GM19395 (cell line): ENCODE results near the gene SVIL.
"Not testable (repeated sequence)": the region's sequence is repeated elsewhere in the genome, so short reads cannot be mapped to it uniquely, and the experiment has no call there.

Experiments
- ATAC-seq: cut with Tn5 transposase; IDR thresholded peaks from one replicate; pipeline ENCODE4 v1.9.1; 2021; ENCODE audit warnings: mild to moderate bottlenecking, moderate library complexity; ENCODE audit not compliant: unreplicated experiment

SVIL gene

DNA sequence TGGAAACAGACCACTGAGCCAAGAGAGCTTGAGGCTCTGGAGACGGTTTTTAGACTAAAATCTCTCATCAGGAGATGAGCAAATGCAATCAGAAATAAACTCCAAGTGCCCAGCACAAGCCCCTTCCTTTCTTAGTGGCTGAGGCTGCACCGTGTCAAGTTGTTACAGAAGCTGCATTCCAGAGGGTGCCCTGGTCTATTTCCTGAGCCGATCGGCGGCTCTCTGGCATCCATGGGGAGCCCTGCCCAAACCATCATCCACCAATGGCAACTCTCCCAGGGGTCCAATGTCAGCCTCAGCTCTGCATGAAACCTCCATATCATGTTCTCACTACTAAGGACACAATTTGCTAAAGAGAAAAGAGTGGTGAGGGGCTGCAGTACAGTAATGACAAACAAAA lies 89.6 kb downstream of the SVIL start:
- ATAC-seq, result no peak

DNA sequence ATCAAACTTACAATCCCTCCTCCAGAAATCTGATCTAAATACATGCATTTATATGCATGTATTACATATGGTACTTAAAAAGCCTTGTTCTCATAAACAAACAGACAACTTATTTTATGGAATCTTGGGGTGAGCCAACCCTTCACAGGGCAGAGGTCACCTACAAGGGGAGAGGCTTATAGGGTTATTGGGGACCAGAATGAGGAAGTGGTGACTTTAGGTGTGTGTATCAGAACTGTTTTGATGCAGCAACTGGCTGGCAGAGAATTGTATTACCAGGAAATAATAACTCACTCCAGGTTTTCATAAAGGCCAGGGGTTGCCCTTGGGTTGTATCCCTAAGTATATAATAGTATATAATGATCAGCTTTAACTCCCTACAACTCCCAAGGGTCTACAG lies 91.1 kb downstream of the SVIL start:
- no peak for ATAC-seq

DNA sequence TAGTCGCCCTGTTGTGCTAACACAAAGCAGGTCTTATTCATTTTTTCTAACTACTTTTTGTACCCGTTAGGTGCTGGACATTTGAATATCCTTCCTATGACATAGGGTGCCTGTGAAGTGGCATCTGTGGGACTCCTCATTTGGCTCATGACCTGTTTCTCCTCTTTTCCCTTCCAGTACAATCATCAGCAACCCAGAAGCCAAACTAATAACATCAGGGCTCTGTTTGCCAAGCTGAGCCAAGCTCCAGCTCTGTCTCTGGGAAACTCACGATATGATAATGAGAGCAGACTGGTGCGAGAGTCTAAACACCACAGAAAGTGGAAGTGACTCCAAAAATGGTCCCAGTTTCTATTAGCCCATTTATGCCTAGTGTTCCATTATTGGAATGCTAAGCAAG lies 92.0 kb downstream of the SVIL start:
- ATAC-seq, result no peak

DNA sequence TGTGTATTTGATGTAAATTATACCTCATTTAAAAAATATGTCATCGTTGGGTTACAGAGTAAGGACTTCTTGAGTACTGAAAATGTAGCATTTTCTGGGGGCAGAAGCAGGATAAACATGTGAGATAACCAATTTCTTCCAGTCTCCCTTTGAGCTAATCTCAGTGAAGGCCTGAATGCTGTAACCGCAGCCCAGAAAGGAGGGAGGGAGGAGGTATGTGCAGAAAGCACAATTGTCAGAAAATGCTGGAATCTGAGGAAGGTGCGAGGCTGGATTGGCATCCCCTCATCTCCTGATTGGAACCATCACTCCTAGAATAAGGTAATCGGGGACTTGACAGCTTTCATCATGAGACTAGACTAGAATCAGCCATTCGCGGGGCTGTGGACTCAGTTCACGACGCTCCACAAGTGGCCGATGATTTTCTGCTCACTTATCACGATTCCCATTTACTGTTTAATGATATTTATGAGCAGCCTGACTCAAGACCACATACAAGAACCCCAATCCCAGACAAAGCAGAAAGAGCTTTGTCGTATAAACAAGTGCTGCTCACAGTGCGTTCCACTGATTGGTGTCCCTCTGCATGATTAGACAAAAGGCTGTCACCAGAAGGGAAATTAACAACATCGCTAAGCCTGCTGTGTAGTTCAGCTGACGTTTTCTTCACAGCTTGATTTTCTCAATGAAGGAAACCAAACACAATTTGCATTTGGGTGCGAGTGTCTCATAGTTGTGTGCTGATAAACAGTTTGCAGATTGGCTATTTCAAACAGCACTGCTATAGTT lies 93.2 kb downstream of the SVIL start:
- no peak for ATAC-seq

DNA sequence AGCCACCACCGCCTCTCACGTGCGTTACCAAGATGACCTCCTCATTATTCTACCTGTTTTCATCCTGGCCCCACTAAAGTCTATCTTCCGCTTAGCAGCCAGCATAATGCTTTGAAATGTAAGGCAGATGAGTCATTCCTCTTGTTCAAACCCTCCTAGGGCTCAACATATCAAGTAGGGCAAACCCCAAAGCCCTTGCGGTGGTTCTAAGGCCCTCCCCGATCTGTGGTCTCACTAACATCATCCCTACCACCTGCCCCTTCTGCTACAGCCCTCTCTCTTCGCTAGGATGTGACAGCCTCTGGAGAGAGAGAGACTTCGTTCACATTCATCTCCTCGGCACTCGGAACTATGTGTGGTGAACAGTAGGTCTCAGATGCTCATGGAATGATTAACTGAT lies 94.8 kb downstream of the SVIL start:
- ATAC-seq, result no peak

DNA sequence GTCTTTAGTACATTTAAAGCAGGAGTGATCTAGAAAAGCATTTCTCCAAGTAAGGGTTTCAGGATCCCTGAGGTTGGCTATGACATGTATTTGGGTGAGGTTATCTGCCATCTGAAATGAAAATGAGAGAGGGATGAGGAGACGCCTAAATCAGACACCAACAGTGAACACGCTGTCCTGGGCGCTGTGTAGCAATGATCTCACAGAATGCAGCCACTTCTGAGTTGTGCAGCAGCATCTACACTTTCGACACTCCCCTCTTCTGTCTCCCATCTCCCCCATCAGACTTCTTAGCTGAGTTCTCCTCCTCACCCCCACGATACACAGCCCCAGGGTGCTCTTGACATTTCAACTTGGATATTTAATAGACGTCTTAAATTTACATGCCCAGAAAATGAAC lies 95.4 kb downstream of the SVIL start:
- ATAC-seq, result no peak

DNA sequence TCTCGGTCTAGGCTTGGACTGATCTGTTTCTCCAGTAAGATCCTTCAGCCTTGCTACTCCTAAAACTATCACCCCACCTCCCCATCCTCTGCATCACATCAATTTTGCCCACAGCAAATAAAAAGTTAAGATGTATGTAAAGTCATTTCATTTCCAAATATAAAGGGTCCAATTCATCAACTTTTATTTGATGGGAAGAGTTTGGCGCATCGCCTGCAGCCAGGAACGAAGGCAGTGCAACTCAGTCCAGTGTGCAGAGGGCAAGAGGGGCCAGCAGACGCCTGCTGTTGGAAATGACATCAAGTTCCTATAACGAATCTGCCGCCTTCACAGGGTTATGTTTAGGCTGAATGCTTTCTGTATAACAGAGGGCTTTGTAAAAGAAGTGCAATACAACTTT lies 97.0 kb downstream of the SVIL start:
- ATAC-seq, result no peak

DNA sequence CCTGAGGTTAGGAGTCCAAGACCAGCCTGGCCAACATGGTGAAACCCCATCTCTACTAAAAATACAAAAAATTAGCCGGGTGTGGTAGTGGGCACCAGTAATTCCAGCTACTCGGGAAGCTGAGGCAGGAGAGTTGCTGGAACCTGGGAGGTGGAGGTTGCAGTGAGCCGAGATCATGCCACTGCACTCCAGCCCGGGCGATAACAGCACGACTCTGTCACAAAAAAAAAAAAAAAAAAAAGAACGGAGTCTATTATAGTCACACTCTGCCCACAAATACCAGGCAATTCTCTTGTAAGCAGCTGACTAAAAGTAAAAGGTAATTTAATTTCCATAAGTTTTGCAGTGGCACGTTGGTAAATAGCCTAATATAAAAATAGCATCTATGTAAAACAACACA lies 98.1 kb downstream of the SVIL start:
- ATAC-seq, result not testable (repeated sequence)

DNA sequence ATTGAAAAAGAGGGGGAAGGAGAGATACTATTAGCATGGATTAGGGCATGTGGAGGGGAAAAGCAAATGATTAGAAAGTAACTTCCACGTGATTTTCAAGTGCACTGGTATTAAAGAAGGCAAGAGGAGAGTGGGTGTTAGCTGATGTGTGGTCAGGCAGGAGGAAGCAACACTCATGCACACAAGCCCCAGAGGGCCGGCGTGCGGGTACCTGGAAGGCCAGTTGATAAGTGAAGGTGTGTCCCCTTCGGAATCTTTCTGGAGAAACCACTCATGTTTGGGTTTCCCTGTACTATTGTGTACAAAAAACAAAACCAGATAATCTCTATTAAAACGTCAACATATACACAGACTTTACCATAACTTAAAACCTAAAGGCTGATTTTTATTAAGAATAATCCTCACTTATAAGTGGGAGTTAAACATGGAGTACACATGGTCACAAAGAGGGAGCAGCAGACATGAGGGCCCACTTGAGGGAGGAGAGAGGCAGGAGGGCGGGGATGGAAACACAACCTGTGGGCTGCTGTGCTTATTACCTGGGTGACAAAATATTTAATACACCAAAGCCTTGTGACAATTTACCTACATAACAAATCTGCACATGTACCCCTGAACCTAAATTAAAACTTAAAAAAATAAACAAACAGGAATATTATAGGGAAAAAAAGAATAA lies 98.9 kb downstream of the SVIL start:
- no peak for ATAC-seq

DNA sequence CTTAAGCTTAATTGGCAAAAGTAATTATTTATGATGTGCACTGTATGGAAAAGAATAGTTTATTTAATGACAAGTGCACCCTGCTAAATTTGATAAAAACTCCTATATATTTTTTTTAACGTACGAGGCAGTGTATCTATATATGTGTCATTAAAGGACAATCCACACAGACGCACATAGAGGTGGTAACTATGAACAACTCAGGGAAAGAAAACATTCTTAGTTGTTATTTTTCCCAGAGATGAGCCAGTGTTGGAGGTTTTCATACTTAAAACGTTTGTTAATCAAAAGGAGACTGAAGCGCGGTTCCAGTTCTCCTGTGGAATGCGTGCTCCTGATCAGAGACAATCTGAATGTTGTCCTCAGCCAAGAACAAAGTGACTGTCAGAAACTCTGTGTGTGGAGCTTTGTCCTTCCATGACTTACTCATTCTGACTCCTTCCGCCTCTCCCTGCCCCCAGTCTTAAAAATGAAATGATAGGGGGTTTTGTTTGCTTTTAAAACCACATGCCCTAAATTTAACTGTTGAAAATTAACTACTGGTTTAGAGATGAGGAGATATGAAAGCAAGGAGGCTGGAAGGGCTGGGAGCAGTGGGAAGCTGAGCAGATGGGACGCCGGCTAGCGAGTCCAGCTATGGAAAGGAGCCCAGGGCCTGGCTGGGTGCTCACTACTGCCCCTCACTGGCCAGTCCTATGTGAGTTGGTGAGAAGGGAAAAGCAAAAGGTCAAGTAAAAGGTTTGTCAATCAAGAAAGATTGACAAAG lies 99.6 kb downstream of the SVIL start:
- no peak for ATAC-seq

DNA sequence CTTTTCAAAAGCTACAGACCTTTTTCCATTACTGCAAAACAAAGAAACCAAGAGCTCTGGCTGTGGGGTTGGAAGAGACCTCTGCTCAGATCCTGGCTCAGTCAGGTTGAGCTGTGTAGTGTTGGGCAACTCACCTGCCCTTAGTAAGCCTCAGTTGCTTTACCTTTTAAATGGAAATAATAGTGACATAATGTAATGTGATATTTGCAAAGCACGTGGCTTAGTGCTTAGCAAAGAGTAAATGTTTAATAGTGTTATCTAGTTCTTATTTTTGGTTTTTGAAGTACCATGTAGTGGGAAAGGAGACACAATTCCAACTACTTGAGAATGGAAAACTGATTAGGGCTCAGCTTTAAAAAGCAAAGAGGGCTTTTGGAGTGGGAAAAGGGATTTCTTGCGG lies 100.2 kb downstream of the SVIL start:
- ATAC-seq, result no peak

DNA sequence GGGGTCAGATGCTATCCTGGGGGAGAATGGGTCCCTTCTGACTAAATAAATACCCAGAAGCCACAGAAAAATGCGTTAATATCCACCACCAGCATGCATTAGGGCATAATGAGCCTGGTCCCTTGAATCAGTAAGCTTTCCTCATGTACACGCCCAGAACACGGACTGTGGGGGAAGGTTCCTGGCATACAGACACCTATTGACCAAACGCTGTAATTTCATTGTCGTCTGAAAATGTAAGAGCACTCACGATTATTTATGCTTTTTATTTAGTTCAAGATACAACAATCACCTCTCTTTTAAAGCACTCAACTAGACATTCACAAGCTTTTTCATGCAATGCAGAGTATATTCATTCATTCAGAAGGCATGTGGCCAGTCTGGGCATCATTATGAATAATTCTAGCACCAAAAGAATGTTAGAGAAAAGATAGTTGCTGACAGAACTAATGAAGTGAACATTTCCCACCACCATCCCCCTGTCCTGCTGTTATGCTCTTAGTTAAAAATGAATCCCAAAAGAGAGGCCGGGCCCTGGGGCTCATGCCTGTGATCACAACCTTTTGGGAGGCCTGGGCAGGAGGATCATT lies 101.0 kb downstream of the SVIL start:
- ATAC-seq, result no peak

DNA sequence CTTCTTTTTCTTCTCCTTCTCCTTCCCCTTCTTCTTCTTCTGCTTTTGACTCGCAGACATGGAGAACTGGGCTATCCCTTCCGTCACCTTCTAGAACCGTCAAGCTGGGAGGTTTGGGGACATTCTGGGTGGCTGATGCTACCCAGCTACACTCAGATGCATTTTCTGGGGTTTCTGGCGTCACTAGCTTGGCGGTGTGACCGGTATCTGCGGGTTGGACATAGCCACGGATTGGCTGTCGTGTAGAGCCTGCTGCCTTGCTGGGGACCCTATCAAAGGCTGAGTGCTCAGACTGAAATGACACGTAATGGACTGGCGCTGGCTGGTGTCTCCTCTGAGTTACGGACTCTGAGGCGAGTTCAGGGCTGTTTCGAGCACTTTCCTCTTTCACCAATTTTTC lies 101.7 kb downstream of the SVIL start:
- no peak for ATAC-seq

DNA sequence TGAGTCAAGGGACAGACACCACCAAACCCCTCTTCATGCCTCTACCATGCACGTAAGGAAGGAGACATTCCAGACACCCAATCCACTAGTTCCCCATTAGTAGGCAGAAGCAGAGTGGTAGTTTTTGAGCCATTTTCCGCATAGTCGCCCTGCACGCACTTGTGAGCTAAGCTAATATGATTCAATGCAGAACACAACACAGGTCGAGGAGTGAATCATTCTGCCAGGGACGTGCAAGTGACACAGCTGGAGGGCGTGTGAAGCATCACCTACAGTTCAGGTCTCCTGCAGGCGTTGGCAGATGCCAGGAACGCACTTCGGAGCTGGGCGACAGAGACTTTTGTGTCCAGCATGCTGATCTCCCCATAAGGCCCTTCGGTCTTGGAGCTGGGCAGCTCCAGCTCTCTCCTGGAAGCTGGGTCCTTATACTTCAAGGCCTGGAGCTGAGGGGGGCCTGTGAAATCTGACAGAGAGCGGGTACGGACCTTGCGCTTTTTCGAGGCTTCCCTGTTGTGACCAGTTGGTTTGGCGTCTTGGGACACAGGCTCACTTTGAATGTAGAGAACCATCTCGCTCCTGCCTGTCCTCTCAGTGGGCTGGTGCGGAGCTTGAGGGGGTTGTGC lies 102.4 kb downstream of the SVIL start:
- ATAC-seq, result no peak

DNA sequence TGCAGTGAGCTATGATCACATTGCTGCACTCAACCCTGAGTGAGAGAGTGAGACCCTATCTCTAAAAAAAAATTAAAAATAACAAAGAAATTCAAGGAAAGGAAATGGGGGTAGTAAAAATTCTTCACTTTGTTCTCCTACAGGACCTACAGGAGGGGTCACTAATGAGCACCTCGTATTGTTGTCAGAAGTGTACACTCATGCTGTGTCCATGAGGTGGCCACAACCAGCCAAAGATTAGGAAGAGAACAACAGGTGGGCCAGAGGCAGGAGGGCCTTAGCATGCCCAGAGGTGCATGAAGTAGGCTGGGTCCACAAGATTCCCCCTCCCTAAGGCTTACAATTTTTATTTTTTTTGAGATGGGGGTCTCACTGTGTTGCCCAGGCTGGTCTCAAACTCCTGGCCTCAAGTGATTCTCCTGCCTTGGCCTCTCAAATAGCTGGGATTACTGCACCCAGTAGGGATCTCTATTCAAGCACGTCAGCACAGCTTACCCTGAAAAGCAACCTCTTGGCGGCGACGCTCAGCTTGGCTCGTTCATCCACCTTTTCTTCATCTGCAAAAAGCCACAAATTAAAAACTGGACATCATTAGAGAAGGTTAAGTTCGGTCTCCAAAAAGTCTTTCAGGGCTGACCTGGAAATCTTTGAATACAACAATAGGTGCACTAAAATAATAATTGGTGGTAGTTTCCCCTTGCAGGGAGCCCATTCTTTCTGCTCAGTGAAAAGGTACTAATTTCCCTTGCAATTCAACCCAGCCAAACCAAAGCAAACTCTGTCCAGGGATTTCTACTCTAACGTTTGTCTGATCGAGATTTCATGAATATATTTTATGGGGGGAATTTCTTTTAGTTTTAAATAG lies 104.4 kb downstream of the SVIL start:
- ATAC-seq, result no peak

DNA sequence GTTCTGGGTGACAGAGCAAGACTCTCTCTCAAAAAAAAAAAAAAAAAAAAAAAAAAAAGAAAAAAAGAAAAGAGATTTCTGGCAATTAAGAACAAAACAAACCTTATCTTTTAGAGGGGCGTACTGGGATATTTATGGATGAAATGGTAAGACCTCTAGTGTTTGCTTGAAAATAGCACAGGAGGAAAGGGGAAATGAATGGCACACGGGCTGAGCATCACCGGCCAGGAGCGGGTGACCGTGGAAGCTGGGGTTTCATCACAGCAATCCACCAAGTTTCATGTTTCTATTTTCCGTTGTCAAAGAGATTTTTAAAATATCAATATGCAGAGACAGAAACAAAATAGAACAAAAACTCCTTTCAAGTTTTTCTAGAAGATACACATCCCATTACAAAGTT lies 105.6 kb downstream of the SVIL start:
- no peak for ATAC-seq

DNA sequence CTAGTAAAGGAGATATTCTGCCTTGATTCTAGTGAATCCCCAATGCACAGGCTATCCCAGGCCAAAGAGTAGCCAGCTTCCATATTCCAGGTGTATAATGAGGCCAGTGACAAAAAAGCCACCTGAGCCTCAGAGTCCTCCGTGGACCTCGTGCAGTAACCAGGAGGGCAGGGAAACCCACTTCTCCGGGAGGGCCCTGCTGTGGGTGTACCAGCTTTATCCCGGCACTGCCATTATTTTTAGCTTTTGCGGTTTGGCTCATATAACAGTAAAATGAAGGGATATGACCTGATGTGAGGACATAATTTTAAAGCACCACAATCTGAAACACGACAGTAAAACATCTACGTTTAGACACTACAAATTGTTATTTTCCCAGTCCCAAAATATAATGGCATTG lies 109.0 kb downstream of the SVIL start:
- ATAC-seq, result no peak

DNA sequence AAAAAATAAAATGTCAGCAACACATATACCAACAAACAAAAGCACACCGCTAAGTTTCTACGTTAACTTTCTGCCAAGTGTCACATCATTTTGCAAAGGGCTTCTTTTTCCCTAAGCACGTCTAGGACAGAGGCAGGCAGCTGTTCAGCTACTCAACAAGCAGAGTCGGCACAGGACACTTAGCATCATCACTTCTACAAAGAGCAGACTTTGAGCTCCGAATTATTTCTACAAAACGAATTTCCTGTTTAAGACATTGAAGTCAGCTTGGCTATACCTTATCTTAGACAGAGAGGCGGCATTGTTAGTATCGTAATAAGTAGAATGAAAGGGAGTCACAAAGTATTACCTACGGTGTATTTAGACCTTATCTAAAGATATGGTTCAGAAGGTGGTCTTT lies 110.1 kb downstream of the SVIL start:
- ATAC-seq, result no peak

DNA sequence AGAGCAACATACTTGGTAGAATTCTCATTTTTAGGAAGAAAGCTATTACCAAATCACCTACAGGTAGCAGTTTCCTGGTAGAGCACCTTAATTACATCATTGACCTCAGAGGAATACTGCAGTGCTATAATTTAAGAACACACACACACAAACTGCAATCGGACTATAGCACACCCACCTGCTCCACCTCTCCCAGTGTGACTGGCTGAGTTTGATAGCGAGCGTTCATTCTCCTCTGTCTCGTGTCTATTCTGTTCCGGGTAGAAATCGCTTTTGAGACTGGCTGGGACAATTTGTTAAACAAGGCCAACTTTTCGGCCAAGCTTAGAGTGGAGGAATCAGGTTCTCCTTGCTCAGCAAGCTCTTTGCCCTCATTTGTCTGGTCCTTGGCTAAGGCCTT lies 110.5 kb downstream of the SVIL start:
- ATAC-seq, result no peak

DNA sequence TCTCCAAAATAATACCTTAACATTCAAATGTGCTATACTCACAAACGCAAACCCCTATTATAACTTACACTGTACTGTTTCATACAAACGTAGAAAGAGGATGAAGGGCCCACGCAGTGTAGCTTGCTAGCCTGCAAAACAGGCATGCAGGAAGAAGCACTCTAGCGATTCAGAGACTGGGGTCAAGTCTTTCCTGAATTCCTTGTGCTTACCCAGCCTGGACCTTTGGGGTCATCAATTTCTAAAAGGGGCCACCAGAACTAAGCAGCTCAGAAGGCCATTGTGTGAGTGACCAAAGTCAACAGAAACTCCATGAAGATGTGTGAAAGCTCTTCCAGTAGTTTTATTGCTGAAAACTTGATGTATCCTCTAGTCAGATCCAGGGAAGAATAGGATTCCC lies 111.9 kb downstream of the SVIL start:
- no peak for ATAC-seq
